HepG2 (cell line): Measurements from ENCODE around the gene SERPINB6. TPM values are rescaled to one million over a fixed set of nuclear protein-coding genes. Genes with fewer than 3 reads are reported as not detected.

ENCODE experiments used
- KDM6A ChIP-seq: IDR thresholded peaks from 2 replicates; pipeline ENCODE4 v1.6.1; 2016; ENCODE audit warnings: low read depth
- SIX1 ChIP-seq: sonication (generic); formaldehyde crosslinking; IDR thresholded peaks from 2 replicates; pipeline ENCODE4 v1.4.0; 2020; ENCODE audit warnings: missing genetic modification reagents, borderline replicate concordance
- TAF1 ChIP-seq: sonication (generic); formaldehyde crosslinking; IDR thresholded peaks from 2 replicates; pipeline ENCODE4 v1.4.0; 2020; ENCODE audit warnings: missing genetic modification reagents
- TSC22D2 ChIP-seq: sonication (generic); formaldehyde crosslinking; IDR thresholded peaks from 2 replicates; pipeline ENCODE4 v1.5.1; 2020; ENCODE audit warnings: missing genetic modification reagents, mild to moderate bottlenecking, borderline replicate concordance
- WIZ ChIP-seq: sonication (generic); formaldehyde crosslinking; IDR thresholded peaks from 2 replicates; pipeline ENCODE4 v1.5.1; 2020; ENCODE audit warnings: mild to moderate bottlenecking, missing genetic modification reagents
- ZFYVE20 ChIP-seq: sonication (generic); formaldehyde crosslinking; IDR thresholded peaks from 2 replicates; pipeline ENCODE4 v1.8.0; 2023; ENCODE audit warnings: low read depth, mild to moderate bottlenecking, moderate library complexity, missing genetic modification reagents, borderline replicate concordance
- ZNF232 ChIP-seq: sonication (generic); formaldehyde crosslinking; IDR thresholded peaks from 2 replicates; pipeline ENCODE4 v1.4.0; 2020; ENCODE audit warnings: missing genetic modification reagents, borderline replicate concordance
- ZNF253 ChIP-seq: sonication (generic); formaldehyde crosslinking; IDR thresholded peaks from 2 replicates; pipeline ENCODE4 v1.8.0; 2022; ENCODE audit warnings: mild to moderate bottlenecking, missing genetic modification reagents, borderline replicate concordance
- ZNF382 ChIP-seq: sonication (generic); formaldehyde crosslinking; IDR thresholded peaks from 2 replicates; pipeline ENCODE4 v1.5.0; 2020; ENCODE audit warnings: missing genetic modification reagents, mild to moderate bottlenecking, borderline replicate concordance
- ZNF468 ChIP-seq: sonication (generic); formaldehyde crosslinking; IDR thresholded peaks from 2 replicates; pipeline ENCODE4 v1.8.0; 2022; ENCODE audit warnings: mild to moderate bottlenecking, moderate library complexity, missing genetic modification reagents
- ZNF501 ChIP-seq: sonication (generic); formaldehyde crosslinking; IDR thresholded peaks from 2 replicates; pipeline ENCODE4 v1.5.1; 2020; ENCODE audit warnings: mild to moderate bottlenecking, moderate library complexity, missing genetic modification reagents
- ZNF670 ChIP-seq: sonication (generic); formaldehyde crosslinking; IDR thresholded peaks from 2 replicates; pipeline ENCODE4 v1.8.0; 2022; ENCODE audit warnings: mild to moderate bottlenecking, missing genetic modification reagents, borderline replicate concordance
- ZSCAN9 ChIP-seq: IDR thresholded peaks from 2 replicates; pipeline ENCODE4 v1.6.1; 2016; ENCODE audit warnings: borderline replicate concordance
- polyA plus RNA-seq, 8 experiments: library from polyadenylated mRNA; depleted of rRNA in 3 of 8; stranded (reverse) in 7 of 8; unstranded in 1 of 8; fragments of >200 nt; fragmentation: Illumina TruSeq in 4 of 8; extraction: Trizol in 4 of 8; gene quantifications; 2 replicates each; pipeline versions ENCODE4 v1.2.1 to v1.2.3, GENCODE V29; 2011 to 2016; ENCODE audit warnings: low read depth in 4 of 8, missing spikeins in 1 of 8, mixed read lengths in 1 of 8; ENCODE audit not compliant: insufficient read depth in 1 of 8
- total RNA-seq, 5 experiments: library from RNA; depleted of rRNA; stranded (reverse); fragments of >200 nt; fragmentation: Illumina TruSeq; extraction: Trizol; gene quantifications; 2 replicates each; pipeline ENCODE4 v1.2.3, GENCODE V29; 2016; ENCODE audit warnings: low read depth in 1 of 5
- TF ChIP-seq, protein P1 (sequence below): sonication (generic); formaldehyde crosslinking; conservative IDR thresholded peaks from 2 replicates; pipeline ENCODE4 v1.4.0; 2020; ENCODE audit warnings: missing genetic modification reagents
- TF ChIP-seq, protein P2 (sequence below): sonication (generic); formaldehyde crosslinking; IDR thresholded peaks from 2 replicates; pipeline ENCODE4 v1.9.0; 2022; ENCODE audit warnings: low read depth, missing genetic modification reagents
- TF ChIP-seq, protein P3 (sequence below): sonication (generic); formaldehyde crosslinking; IDR thresholded peaks from 2 replicates; pipeline ENCODE4 v1.8.1; 2023; ENCODE audit warnings: mild to moderate bottlenecking, missing genetic modification reagents, borderline replicate concordance
- TF ChIP-seq, protein P4 (sequence below): sonication (generic); formaldehyde crosslinking; IDR thresholded peaks from 2 replicates; pipeline ENCODE4 v1.4.0; 2020; ENCODE audit warnings: missing genetic modification reagents; ENCODE audit errors: not compliant biosample characterization
- TF ChIP-seq, protein P5 (sequence below): sonication (generic); formaldehyde crosslinking; IDR thresholded peaks from 2 replicates; pipeline ENCODE4 v1.8.1; 2023; ENCODE audit warnings: mild to moderate bottlenecking, missing genetic modification reagents
- TF ChIP-seq, protein P6 (sequence below): sonication (generic); formaldehyde crosslinking; IDR thresholded peaks from 2 replicates; pipeline ENCODE4 v1.4.0; 2020; ENCODE audit warnings: missing genetic modification reagents

The SERPINB6 gene
- total and polyA plus RNA-seq, 2 of the 13 experiments (the other 11 are each of a cell fraction or from before 2014, with no cell fraction given): 38.2 to 61.3 TPM

DNA sequence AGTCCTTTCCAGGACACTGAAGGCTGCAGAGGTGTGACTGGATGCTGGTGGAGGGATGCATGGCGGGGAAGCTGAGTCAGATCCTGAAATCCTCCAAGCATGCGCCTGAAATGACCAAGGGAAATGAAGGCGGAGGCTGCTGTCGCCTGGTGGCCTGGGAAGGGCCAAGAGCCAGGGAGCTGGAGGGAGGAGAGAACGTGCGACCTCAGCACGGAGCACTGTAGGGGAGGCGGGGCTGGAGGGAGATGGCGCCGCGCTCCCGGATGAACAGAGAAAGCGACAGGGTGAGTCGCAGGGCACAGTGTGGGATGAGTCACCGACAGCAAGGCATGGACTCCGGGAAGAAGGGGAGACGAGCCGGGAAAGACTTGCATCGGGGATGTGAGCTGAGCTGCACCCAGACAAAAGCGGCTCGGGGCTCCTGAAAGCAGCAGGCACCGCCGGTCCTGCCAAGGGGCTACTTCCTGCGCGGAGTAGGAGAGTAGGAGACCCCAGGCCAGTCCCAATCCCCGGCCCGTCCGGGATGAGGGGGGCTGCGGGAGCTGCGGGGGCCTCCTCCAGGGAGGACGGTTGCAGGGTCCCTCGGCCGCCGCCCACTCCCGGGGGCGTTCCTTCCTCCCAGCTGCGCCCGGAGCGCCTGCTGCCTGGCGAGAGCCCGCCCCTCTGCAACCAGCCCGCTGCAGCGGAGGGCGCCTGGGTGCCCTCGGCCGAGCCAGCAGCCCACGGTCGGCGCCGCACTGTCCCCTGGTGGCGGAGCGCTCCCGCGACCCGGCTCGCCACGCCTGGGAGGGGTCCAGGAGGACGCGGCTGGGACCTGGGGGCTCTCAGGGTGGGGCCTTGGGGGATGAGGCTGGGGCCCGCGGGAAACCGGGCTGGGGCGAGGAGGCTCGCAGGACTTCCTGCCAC lies 17.3 kb upstream of the SERPINB6 start (continued):
- TF ChIP-seq, protein P1, sequence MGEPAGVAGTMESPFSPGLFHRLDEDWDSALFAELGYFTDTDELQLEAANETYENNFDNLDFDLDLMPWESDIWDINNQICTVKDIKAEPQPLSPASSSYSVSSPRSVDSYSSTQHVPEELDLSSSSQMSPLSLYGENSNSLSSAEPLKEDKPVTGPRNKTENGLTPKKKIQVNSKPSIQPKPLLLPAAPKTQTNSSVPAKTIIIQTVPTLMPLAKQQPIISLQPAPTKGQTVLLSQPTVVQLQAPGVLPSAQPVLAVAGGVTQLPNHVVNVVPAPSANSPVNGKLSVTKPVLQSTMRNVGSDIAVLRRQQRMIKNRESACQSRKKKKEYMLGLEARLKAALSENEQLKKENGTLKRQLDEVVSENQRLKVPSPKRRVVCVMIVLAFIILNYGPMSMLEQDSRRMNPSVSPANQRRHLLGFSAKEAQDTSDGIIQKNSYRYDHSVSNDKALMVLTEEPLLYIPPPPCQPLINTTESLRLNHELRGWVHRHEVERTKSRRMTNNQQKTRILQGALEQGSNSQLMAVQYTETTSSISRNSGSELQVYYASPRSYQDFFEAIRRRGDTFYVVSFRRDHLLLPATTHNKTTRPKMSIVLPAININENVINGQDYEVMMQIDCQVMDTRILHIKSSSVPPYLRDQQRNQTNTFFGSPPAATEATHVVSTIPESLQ (CRISPR knock-in tag): no peak; the same call in 1 of the 2 replicates
- TF ChIP-seq ZNF670 (CRISPR knock-in tag) (peak; percentile 90; the same call in 1 of the 2 replicates), WIZ (CRISPR knock-in tag) (peak; percentile 88; the same call in 1 of the 2 replicates), TSC22D2 (CRISPR knock-in tag) (no peak), ZNF232 (CRISPR knock-in tag) (peak; percentile 91), TAF1 (CRISPR knock-in tag) (peak; percentile 84), ZNF501 (CRISPR knock-in tag) (peak; percentile 92), SIX1 (CRISPR knock-in tag) (no peak; the same call in 1 of the 2 replicates), ZSCAN9 (CRISPR knock-in tag) (peak; percentile 79; the same call in 1 of the 2 replicates), ZFYVE20 (CRISPR knock-in tag) (peak; percentile 80; the same call in 1 of the 2 replicates), ZNF382 (CRISPR knock-in tag) (no peak), ZNF468 (CRISPR knock-in tag) (peak; percentile 69; the same call in 1 of the 2 replicates), KDM6A (no peak), ZNF253 (0 out of 2 replicates have a peak, but pooled peaks have one; percentile 66)
- TF ChIP-seq, protein P2, sequence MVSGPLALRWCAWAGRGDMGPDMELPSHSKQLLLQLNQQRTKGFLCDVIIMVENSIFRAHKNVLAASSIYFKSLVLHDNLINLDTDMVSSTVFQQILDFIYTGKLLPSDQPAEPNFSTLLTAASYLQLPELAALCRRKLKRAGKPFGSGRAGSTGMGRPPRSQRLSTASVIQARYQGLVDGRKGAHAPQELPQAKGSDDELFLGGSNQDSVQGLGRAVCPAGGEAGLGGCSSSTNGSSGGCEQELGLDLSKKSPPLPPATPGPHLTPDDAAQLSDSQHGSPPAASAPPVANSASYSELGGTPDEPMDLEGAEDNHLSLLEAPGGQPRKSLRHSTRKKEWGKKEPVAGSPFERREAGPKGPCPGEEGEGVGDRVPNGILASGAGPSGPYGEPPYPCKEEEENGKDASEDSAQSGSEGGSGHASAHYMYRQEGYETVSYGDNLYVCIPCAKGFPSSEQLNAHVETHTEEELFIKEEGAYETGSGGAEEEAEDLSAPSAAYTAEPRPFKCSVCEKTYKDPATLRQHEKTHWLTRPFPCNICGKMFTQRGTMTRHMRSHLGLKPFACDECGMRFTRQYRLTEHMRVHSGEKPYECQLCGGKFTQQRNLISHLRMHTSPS (CRISPR knock-in tag): peak; percentile 81
- TF ChIP-seq, protein P3, sequence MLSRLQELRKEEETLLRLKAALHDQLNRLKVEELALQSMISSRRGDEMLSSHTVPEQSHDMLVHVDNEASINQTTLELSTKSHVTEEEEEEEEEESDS: peak; percentile 97; the same call in 1 of the 2 replicates
- TF ChIP-seq, protein P4, sequence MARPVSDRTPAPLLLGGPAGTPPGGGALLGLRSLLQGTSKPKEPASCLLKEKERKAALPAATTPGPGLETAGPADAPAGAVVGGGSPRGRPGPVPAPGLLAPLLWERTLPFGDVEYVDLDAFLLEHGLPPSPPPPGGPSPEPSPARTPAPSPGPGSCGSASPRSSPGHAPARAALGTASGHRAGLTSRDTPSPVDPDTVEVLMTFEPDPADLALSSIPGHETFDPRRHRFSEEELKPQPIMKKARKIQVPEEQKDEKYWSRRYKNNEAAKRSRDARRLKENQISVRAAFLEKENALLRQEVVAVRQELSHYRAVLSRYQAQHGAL: peak; percentile 86
- TF ChIP-seq, protein P5, sequence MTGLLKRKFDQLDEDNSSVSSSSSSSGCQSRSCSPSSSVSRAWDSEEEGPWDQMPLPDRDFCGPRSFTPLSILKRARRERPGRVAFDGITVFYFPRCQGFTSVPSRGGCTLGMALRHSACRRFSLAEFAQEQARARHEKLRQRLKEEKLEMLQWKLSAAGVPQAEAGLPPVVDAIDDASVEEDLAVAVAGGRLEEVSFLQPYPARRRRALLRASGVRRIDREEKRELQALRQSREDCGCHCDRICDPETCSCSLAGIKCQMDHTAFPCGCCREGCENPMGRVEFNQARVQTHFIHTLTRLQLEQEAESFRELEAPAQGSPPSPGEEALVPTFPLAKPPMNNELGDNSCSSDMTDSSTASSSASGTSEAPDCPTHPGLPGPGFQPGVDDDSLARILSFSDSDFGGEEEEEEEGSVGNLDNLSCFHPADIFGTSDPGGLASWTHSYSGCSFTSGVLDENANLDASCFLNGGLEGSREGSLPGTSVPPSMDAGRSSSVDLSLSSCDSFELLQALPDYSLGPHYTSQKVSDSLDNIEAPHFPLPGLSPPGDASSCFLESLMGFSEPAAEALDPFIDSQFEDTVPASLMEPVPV: peak; percentile 96
- TF ChIP-seq, protein P6, sequence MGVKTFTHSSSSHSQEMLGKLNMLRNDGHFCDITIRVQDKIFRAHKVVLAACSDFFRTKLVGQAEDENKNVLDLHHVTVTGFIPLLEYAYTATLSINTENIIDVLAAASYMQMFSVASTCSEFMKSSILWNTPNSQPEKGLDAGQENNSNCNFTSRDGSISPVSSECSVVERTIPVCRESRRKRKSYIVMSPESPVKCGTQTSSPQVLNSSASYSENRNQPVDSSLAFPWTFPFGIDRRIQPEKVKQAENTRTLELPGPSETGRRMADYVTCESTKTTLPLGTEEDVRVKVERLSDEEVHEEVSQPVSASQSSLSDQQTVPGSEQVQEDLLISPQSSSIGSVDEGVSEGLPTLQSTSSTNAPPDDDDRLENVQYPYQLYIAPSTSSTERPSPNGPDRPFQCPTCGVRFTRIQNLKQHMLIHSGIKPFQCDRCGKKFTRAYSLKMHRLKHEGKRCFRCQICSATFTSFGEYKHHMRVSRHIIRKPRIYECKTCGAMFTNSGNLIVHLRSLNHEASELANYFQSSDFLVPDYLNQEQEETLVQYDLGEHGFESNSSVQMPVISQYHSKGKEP (CRISPR knock-in tag): peak; percentile 68; the same call in 1 of the 2 replicates
